Measurements from ENCODE around the gene PPM1H. TPM values are rescaled to one million over a fixed set of nuclear protein-coding genes. Genes with fewer than 3 reads are reported as not detected.
"Not testable (repeated sequence)": the region's sequence is repeated elsewhere in the genome, so short reads cannot be mapped to it uniquely, and the experiment has no call there.

The PPM1H gene
- total RNA-seq, 3 donors from 2014 or later (not counting 1 experiment from before 2014, with no cell fraction given) = 0.18 to 2.1 (median 0.40) TPM

GRCh38 chr12:62731055-62731820 lies 203.7 kb downstream of the PPM1H start:
- Mint-ChIP-seq H3K9me3 (no peaks in the 10 kb centered on the region), H3K4me3 (no peak overlapping the region), H3K36me3 (no peaks in the 10 kb centered on the region), H3K4me1 (no peaks in the 10 kb centered on the region), H3K27me3 (ENCODE audit: low read depth in 2 of 2) (peaks cover 3 to 6% of the 10 kb centered on the region in 2 donors), H3K27ac (no peak overlapping the region)
- Histone ChIP-seq H3K27me3 (ENCODE audit: control insufficient read depth, insufficient read depth, low read length) (no peaks in the 10 kb centered on the region), H3K36me3 (ENCODE audit: control insufficient read depth, insufficient read depth, low read length) (no peaks in the 10 kb centered on the region), H3K27ac (ENCODE audit: low read length) (no peak overlapping the region), H3K9me3 (ENCODE audit: control insufficient read depth, insufficient read depth, low read length) (no peaks in the 10 kb centered on the region), H3K4me3 (ENCODE audit: low read length) (no peak overlapping the region), H3K4me1 (ENCODE audit: control insufficient read depth, insufficient read depth, low read length) (peaks cover 3% of the 10 kb centered on the region)
- TF ChIP-seq CTCF (IDR thresholded peaks at IDR 0.05) = no peak
- WGBS (ENCODE audit: insufficient coverage) = 70% methylated on average over 6 of the region's 11 CpGs
- ATAC-seq (no peak), DNase-seq (no peak)
- intact Hi-C loops (cut with micrococcal nuclease) = no loop called here

- TF ChIP-seq CTCF (IDR thresholded peaks at IDR 0.05) = no peak
- no peak for DNase-seq
- Mint-ChIP-seq H3K27ac (no peak overlapping the region), H3K27me3 (ENCODE audit: low read depth in 2 of 2) (peaks cover 3 to 6% of the 10 kb centered on the region in 2 donors), H3K4me3 (no peak overlapping the region), H3K4me1 (no peaks in the 10 kb centered on the region), H3K36me3 (no peaks in the 10 kb centered on the region), H3K9me3 (no peaks in the 10 kb centered on the region)
- Histone ChIP-seq H3K36me3 (ENCODE audit: control insufficient read depth, insufficient read depth, low read length) (no peaks in the 10 kb centered on the region), H3K4me3 (ENCODE audit: low read length) (no peak overlapping the region), H3K27me3 (ENCODE audit: control insufficient read depth, insufficient read depth, low read length) (no peaks in the 10 kb centered on the region), H3K9me3 (ENCODE audit: control insufficient read depth, insufficient read depth, low read length) (no peaks in the 10 kb centered on the region), H3K27ac (ENCODE audit: low read length) (no peak overlapping the region), H3K4me1 (ENCODE audit: control insufficient read depth, insufficient read depth, low read length) (peaks cover 3% of the 10 kb centered on the region)
- WGBS (ENCODE audit: insufficient coverage) = 100% methylated on average over 1 of the region's 2 CpGs
- ATAC-seq = no peak
- intact Hi-C loops (cut with micrococcal nuclease) = no loop called here
Measured at GRCh38 chr12:62730649-62731048, 204.3 kb downstream of the PPM1H start.

- H3K36me3 ChIP-seq (ENCODE audit: control insufficient read depth, insufficient read depth, low read length); H3K27me3 ChIP-seq (ENCODE audit: control insufficient read depth, insufficient read depth, low read length); H3K27ac ChIP-seq (ENCODE audit: low read length); ATAC-seq; DNase-seq; H3K36me3 Mint-ChIP-seq; H3K9me3 Mint-ChIP-seq; H3K4me3 Mint-ChIP-seq; intact Hi-C loops (cut with micrococcal nuclease); H3K4me3 ChIP-seq (ENCODE audit: low read length); H3K27me3 Mint-ChIP-seq (ENCODE audit: low read depth in 2 of 2); H3K4me1 ChIP-seq (ENCODE audit: control insufficient read depth, insufficient read depth, low read length); H3K9me3 ChIP-seq (ENCODE audit: control insufficient read depth, insufficient read depth, low read length); H3K4me1 Mint-ChIP-seq; H3K27ac Mint-ChIP-seq: not testable (repeated sequence)
- 93% methylated on average over 12 of the region's 13 CpGs for WGBS (ENCODE audit: insufficient coverage)
Measured at GRCh38 chr12:62729579-62730544, 205.1 kb downstream of the PPM1H start.

GRCh38 chr12:62728741-62729140 lies 206.2 kb downstream of the PPM1H start:
- no peak overlapping the region for H3K4me3 Mint-ChIP-seq
- ATAC-seq = no peak
- intact Hi-C loops (cut with micrococcal nuclease) = no loop called here
- H3K27me3 Mint-ChIP-seq (ENCODE audit: low read depth in 2 of 2) = peaks cover 3 to 6% of the 10 kb centered on the region in 2 donors
- no peaks in the 10 kb centered on the region for H3K4me1 Mint-ChIP-seq
- H3K36me3 Mint-ChIP-seq = no peaks in the 10 kb centered on the region
- no peaks in the 10 kb centered on the region for H3K9me3 Mint-ChIP-seq
- no peak overlapping the region for H3K27ac ChIP-seq (ENCODE audit: low read length)
- no peaks in the 10 kb centered on the region for H3K27me3 ChIP-seq (ENCODE audit: control insufficient read depth, insufficient read depth, low read length)
- TF ChIP-seq CTCF (IDR thresholded peaks at IDR 0.05) = no peak
- H3K36me3 ChIP-seq (ENCODE audit: control insufficient read depth, insufficient read depth, low read length) = no peaks in the 10 kb centered on the region
- H3K4me1 ChIP-seq (ENCODE audit: control insufficient read depth, insufficient read depth, low read length) = peaks cover 3% of the 10 kb centered on the region
- no peak overlapping the region for H3K27ac Mint-ChIP-seq
- no peaks in the 10 kb centered on the region for H3K9me3 ChIP-seq (ENCODE audit: control insufficient read depth, insufficient read depth, low read length)
- 61% methylated on average over 2 of the region's 2 CpGs for WGBS (ENCODE audit: insufficient coverage)
- H3K4me3 ChIP-seq (ENCODE audit: low read length) = no peak overlapping the region
- DNase-seq = no peak
